OCI-LY1 (cell line): ENCODE measurements around the gene ADIRF.

ENCODE experiments used
- CTCF ChIP-seq: fragments of 200-600 bp; sonication (generic), shearing (Covaris generic); IDR thresholded peaks from 2 replicates; pipeline ENCODE4 v1.5.1; 2017; ENCODE audit warnings: mild to moderate bottlenecking, antibody characterized with exemption, low read length, moderate library complexity, mixed read lengths
- EZH2 ChIP-seq: fragments of 200-600 bp; sonication (generic), shearing (Covaris generic); IDR thresholded peaks from 2 replicates; pipeline ENCODE4 v1.8.0; 2017; ENCODE audit warnings: borderline replicate concordance, mixed run types, mild to moderate bottlenecking, antibody characterized with exemption, low read length, moderate library complexity, mixed read lengths

DNA sequence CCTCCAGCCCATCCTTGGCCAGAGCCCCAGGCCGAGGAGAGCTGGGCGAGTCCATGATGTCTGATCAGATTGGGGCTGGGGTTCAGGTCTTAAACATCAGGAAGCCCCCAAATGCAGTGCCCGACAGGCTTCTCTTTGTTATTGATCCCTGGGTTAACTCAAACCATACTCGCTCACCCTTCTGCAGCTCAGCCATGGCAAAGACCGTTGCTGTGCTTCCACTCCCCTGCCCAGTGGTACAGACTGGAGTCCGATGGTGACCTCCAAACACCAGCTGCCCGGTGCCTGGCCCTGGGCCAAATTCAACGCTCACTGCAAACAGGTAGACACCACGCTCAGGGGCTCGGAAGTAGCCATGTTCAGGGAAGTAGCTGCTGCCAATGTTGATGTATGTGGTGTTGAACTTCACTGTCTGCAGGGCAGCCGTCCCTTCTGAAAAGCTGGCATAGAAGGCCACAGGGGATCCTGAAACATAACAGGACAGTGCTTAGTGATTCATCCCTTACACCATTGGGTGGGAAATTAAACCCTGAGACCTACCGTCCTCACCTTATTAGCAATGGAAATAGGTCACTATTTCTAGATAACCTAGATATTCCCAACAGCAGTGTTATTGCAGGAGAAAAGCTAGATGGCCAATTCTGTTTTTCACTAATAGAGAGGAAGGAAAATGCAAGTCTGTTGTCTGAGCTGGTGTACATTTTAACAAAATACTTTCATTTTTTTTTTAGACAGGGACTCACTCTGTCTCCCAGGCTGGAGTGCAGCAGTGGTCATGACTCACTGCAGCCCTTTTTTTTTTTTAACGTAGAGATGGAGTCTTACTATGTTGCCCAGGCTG lies 31.4 kb upstream of the ADIRF start:
- TF ChIP-seq CTCF = no peak
- TF ChIP-seq EZH2 = no peak
